OCI-LY1 (cell line): ENCODE measurements around the gene ACSBG1.

Experiments used
- H2AFZ ChIP-seq: fragments of 200-600 bp; sonication (generic), shearing (Covaris generic); 2 replicates; pipeline ENCODE4 v1.6.0; 2014; ENCODE audit warnings: antibody characterized with exemption, mild to moderate bottlenecking, low read length
- H3F3A ChIP-seq: fragments of 200-600 bp; sonication (generic), shearing (Covaris generic); 2 replicates; pipeline ENCODE4 v1.6.0; 2014; ENCODE audit warnings: mild to moderate bottlenecking, antibody characterized with exemption, low read length, moderate library complexity; ENCODE audit not compliant: insufficient read depth
- H3K27ac ChIP-seq: fragments of 200-600 bp; sonication (generic); 2 replicates; pipeline ENCODE4 v1.5.1; 2014; ENCODE audit warnings: low read length, mixed run types, mild to moderate bottlenecking, low read depth; ENCODE audit not compliant: poor library complexity, severe bottlenecking
- H3K27me3 ChIP-seq: fragments of 200-600 bp; sonication (generic); 2 replicates; pipeline ENCODE4 v1.6.0; 2014; ENCODE audit warnings: antibody characterized with exemption, mild to moderate bottlenecking, low read length, moderate library complexity; ENCODE audit not compliant: insufficient read depth
- H3K36me3 ChIP-seq: fragments of 200-600 bp; sonication (generic); 2 replicates; pipeline ENCODE4 v1.6.1; 2014; ENCODE audit warnings: mild to moderate bottlenecking, antibody characterized with exemption, low read length, moderate library complexity, mixed read lengths; ENCODE audit not compliant: insufficient read depth
- H3K4me1 ChIP-seq: fragments of 200-600 bp; sonication (generic); 2 replicates; pipeline ENCODE4 v1.5.1; 2014; ENCODE audit warnings: mild to moderate bottlenecking, low read length, moderate library complexity; ENCODE audit not compliant: insufficient read depth, severe bottlenecking
- H3K4me2 ChIP-seq: fragments of 200-600 bp; sonication (generic), shearing (Covaris generic); 2 replicates; pipeline ENCODE4 v1.6.1; 2014; ENCODE audit warnings: low read length
- H3K4me3 ChIP-seq: fragments of 200-600 bp; sonication (generic); 2 replicates; pipeline ENCODE4 v1.5.1; 2014; ENCODE audit warnings: low read length, low read depth, mild to moderate bottlenecking, mixed read lengths; ENCODE audit not compliant: poor library complexity, severe bottlenecking
- H3K79me2 ChIP-seq: fragments of 200-600 bp; shearing (Covaris generic); 2 replicates; pipeline ENCODE4 v1.6.1; 2016; ENCODE audit warnings: mixed run types, low read length, mixed read lengths; ENCODE audit not compliant: insufficient read depth
- H3K9ac ChIP-seq: fragments of 200-600 bp; sonication (generic), shearing (Covaris generic); 2 replicates; pipeline ENCODE4 v1.6.1; 2014; ENCODE audit warnings: mild to moderate bottlenecking, low read length, mixed read lengths
- H3K9me2 ChIP-seq: fragments of 200-600 bp; sonication (generic), shearing (Covaris generic); 2 replicates; pipeline ENCODE4 v1.6.1; 2014; ENCODE audit warnings: low read depth, mild to moderate bottlenecking, low read length, mixed read lengths
- H3K9me3 ChIP-seq: fragments of 200-600 bp; shearing (Covaris generic); 2 replicates; pipeline ENCODE4 v1.6.1; 2014; ENCODE audit warnings: low read length, mixed read lengths
- H4K20me1 ChIP-seq: fragments of 200-600 bp; sonication (generic), shearing (Covaris generic); 2 replicates; pipeline ENCODE4 v1.6.0; 2016; ENCODE audit warnings: mild to moderate bottlenecking, low read length; ENCODE audit not compliant: insufficient read depth
- CTCF ChIP-seq: fragments of 200-600 bp; sonication (generic), shearing (Covaris generic); IDR thresholded peaks from 2 replicates; pipeline ENCODE4 v1.5.1; 2017; ENCODE audit warnings: mild to moderate bottlenecking, antibody characterized with exemption, low read length, moderate library complexity, mixed read lengths
- EZH2 ChIP-seq: fragments of 200-600 bp; sonication (generic), shearing (Covaris generic); IDR thresholded peaks from 2 replicates; pipeline ENCODE4 v1.8.0; 2017; ENCODE audit warnings: borderline replicate concordance, mixed run types, mild to moderate bottlenecking, antibody characterized with exemption, low read length, moderate library complexity, mixed read lengths

ACSBG1 gene

GRCh38 chr15:78244893-78245292 lies 10.5 kb upstream of the ACSBG1 start:
- Histone ChIP-seq H3K4me2 (no peak overlapping the region), H3K4me3 (no peak overlapping the region), H3K4me1 (no peaks in the 10 kb centered on the region), H3K9me3 (no peaks in the 10 kb centered on the region), H3K9ac (no peak overlapping the region), H3F3A (no peaks in the 10 kb centered on the region), H3K9me2 (no peaks in the 10 kb centered on the region), H4K20me1 (no peaks in the 10 kb centered on the region), H2AFZ (no peak overlapping the region), H3K27ac (no peak overlapping the region), H3K27me3 (no peaks in the 10 kb centered on the region), H3K79me2 (no peaks in the 10 kb centered on the region), H3K36me3 (no peaks in the 10 kb centered on the region)
- TF ChIP-seq CTCF: no peak
- TF ChIP-seq EZH2: no peak

GRCh38 chr15:78244101-78244500 lies 9.7 kb upstream of the ACSBG1 start:
- no peak overlapping the region for H3K4me2 ChIP-seq
- no peaks in the 10 kb centered on the region for H3K9me3 ChIP-seq
- H3K36me3 ChIP-seq: no peaks in the 10 kb centered on the region
- H3K9me2 ChIP-seq: no peaks in the 10 kb centered on the region
- H3K4me1 ChIP-seq: no peaks in the 10 kb centered on the region
- no peak overlapping the region for H3K27ac ChIP-seq
- H3F3A ChIP-seq: no peaks in the 10 kb centered on the region
- H3K27me3 ChIP-seq: no peaks in the 10 kb centered on the region
- no peak overlapping the region for H3K4me3 ChIP-seq
- TF ChIP-seq EZH2 (no peak), CTCF (no peak)
- H2AFZ ChIP-seq: no peak overlapping the region
- no peaks in the 10 kb centered on the region for H4K20me1 ChIP-seq
- no peaks in the 10 kb centered on the region for H3K79me2 ChIP-seq
- H3K9ac ChIP-seq: no peak overlapping the region

GRCh38 chr15:78243491-78243941 lies 9.2 kb upstream of the ACSBG1 start:
- Histone ChIP-seq H3K9me2 (no peaks in the 10 kb centered on the region), H3K79me2 (no peaks in the 10 kb centered on the region), H3K4me2 (no peak overlapping the region), H3K27ac (no peak overlapping the region), H3K9me3 (no peaks in the 10 kb centered on the region), H3K4me1 (no peaks in the 10 kb centered on the region), H3K9ac (no peak overlapping the region), H2AFZ (no peak overlapping the region), H3F3A (no peaks in the 10 kb centered on the region), H4K20me1 (no peaks in the 10 kb centered on the region), H3K27me3 (no peaks in the 10 kb centered on the region), H3K4me3 (no peak overlapping the region), H3K36me3 (no peaks in the 10 kb centered on the region)
- TF ChIP-seq EZH2: no peak
- TF ChIP-seq CTCF: no peak
